Stimulated activated CD4-positive, alpha-beta T cell treated with anti-CD3 and anti-CD28 coated beads, TNF-alpha, amount 100 ng/mL, for 24 hours (primary cell): ENCODE measurements around the gene ZNF750.

Experiments used
- DNase-seq, 3 experiments: peaks; one replicate each; pipeline ENCODE4 v3.0.0-alpha.2; 2020; ENCODE audit warnings: low read depth in 3 of 3

The ZNF750 gene

GRCh38 chr17:82859431-82860403, 19.9 kb upstream of the ZNF750 start:
- DNase-seq: peak in 1 of 3 experiments; percentile 60

GRCh38 chr17:82858376-82859126, 18.7 kb upstream of the ZNF750 start:
- no peak for DNase-seq

DNA sequence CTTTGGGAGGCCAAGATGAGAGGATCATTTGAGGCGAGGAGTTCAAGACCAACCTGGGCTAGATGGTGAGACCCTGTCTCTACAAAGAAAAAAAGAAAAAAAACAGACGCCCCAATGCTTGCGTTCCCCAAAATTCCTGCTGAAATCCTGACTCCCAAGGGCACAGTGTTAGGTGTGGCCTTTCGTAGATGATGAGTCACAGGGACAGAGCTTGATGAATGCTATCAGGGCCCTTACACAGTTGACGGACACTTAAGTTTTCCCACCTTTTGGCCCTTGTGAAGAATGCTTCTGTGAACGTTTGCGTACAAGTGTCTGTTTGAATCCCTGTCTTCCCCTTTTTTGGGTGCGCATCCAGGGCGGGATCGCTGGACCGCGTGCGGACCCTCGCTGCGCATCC, 16.5 kb upstream of the ZNF750 start:
- no peak for DNase-seq

DNA sequence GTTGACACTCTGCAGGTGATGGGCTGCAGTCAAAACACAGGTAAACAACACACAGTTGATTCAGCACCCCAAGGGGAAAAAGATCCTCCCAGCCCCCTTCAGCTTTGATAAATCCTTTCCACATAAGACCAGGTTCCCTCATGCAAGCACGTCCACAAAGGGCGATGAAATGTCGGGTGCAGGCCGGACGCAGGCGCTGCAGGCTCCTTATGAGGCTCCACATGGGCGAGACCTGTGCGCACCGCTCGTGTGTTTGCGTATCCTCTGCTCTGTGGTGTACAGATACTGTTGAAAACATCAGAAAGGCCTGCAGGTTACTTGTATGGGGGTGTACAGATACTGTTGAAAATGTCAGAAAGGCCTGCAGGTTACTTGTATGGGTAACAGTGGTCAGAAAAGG, 14.4 kb upstream of the ZNF750 start:
- no peak for DNase-seq

- no peak for DNase-seq
Measured at GRCh38 chr17:82851381-82851780, 11.6 kb upstream of the ZNF750 start.

GRCh38 chr17:82849076-82849945, 9.5 kb upstream of the ZNF750 start:
- DNase-seq: no peak

DNA sequence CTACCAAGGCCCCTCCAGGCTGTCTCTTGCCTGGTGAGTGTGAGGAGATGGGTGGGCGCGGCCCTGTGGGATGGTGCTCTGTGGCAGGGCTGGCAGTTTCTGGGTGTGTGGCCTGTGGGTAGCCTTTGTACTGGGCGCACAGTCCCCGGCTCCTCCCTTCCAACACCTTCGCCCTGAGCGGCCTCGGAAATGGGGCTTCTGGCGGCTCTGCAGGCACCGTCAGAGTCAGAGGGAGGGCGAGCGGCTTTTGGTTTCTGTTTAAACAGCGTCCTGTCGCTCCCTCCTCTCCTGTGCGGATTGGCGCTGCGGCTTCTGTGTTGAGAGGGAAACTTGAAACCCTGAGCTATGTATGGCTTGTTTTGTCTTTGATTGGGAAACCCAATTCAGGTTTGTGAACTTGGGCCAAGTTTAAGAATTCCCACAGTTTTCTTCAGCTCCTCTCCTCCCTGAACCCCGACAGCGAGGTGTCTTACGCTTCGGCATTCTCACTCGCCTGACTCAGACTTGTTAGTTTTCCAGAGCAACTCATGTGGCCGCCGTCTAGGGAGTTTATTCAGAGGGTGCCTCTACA, 8.3 kb upstream of the ZNF750 start:
- peak in 1 of 3 experiments; percentile 29 for DNase-seq

DNA sequence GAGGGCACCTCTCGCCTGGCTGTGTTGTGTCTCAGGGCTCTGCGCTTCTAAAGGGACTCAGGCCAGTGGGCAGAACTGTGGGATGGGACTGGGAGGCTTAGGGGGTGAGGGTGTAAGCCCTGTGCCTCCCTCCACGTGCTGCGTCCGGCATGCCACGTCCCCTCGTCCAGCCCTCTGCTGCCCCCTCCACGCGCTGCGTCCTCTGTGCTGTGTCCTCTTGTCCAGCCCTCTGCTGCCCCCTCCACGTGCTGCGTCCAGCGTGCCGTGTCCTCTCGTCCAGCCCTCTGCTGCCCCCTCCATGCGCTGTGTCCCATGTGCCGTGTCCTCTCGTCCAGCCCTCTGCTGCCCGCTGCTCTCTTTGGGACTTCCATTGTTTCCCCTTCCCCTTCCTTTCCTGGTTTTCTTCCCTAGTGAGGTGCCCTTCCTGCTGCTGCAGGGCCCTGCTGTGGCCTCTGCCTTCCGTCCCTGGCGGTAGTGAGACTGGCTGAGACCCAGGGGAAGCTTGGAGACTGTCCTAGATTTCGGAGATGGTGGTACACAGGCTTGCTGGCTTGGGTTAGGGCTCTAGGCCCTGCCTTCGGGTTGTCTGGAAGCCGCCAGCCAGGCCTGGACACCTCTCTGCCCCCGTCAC, 6.4 kb upstream of the ZNF750 start:
- DNase-seq: no peak

DNA sequence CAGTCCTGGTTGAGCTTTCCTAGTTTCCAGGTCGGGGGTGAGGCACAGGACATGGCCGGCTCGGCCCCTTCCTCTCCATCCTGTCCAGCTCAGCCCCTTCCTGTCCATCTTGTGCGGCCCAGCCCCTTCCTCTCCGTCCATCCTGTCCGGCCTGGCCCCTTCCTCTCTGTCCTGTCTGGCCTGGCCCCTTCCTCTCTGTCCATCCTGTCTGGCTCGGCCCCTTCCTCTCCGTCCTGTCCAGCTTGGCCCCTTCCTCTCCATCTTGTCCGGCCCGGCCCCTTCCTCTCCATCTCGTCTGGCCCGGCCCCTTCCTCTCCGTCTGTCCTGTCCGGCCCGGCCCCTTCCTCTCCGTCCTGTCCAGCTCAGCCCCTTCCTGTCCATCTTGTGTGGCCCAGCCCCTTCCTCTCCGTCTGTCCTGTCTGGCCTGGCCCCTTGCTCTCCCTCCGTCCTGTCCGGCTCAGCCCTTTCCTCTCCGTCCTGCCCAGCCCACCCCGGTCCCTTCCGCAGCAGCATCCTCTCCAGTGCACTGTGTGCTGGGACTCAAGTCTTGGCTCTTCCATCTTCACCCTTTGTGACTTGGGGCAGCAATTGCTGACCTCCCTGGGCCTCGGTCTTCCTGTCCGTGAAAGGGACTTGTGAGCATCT, 5.5 kb upstream of the ZNF750 start:
- DNase-seq: no peak

GRCh38 chr17:82844796-82845162, 5.0 kb upstream of the ZNF750 start:
- no peak for DNase-seq

DNA sequence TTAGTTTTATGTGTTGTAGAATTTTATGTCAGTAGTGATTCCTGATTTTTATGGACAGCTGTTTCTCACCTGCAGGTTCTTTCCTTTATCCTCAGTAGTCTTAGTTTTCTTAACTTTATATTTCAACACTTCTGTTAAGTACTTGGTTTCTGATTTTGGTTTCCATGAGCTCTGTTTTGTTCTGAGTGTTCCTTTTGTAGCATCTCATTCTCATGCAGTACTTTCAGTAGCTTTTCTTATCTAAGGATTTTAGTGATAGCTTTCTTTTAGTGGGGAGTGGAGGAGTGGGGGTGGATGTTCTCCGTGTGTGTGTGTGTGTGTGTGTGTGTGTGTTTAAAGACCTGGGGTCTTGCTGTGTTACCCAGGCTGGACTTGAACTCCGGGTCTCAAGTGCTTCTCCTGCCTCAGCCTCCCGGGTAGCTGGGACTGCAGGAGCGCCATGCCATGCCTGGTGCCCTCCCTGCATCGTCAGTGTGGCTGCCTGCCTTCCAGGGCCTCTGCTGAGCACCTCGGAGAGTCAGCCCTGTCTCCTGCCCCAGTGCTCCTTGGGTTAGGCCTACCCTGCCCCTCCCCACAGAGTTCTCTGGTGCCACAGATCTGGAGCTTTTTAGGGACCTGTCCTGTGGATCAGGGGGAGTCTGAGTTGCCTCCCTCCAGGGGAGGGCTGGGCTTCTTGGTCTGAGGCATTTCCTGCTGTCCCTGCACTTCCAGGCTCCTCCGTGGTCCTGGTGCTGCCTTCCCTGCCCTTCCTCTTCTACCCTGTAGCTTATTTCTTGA, 4.3 kb upstream of the ZNF750 start:
- DNase-seq: no peak

DNA sequence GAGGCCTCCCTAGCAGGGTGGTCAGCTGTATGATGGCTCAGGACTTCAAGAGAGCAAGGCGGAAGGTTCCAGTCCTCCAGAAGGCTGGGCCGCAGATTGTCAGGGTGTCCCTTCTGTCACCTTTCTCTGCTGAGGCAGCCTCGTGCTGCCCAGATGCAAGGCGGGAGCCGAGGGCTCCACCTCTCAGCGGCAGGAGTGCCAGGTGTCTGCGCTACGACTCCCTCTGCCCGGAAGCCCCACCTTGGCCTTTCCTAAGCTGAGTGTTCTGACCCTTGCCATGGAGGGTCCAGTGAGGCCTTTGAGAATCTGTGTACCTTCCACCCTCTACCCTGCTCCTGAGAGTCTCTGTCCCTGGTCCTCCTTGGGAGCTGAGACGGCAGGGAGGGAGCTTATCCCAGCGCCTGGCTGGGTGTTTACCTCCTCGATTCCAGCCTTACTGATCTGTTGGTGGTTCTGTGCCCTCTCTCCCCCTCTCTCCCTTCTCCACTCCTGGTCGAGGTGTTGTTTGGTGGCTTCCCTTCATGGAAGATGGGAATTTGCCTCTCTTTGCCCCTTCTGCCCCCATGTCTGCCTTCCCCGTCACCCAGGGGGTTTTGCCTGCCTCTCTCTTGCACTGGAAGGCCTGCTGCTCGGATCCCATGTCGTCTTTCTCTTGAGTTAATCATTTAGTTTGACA, 2.2 kb upstream of the ZNF750 start:
- DNase-seq: no peak

GRCh38 chr17:82840431-82840831, 609 bp upstream of the ZNF750 start:
- DNase-seq: no peak

GRCh38 chr17:82838386-82839063, 1.3 kb downstream of the ZNF750 start:
- no peak for DNase-seq

DNA sequence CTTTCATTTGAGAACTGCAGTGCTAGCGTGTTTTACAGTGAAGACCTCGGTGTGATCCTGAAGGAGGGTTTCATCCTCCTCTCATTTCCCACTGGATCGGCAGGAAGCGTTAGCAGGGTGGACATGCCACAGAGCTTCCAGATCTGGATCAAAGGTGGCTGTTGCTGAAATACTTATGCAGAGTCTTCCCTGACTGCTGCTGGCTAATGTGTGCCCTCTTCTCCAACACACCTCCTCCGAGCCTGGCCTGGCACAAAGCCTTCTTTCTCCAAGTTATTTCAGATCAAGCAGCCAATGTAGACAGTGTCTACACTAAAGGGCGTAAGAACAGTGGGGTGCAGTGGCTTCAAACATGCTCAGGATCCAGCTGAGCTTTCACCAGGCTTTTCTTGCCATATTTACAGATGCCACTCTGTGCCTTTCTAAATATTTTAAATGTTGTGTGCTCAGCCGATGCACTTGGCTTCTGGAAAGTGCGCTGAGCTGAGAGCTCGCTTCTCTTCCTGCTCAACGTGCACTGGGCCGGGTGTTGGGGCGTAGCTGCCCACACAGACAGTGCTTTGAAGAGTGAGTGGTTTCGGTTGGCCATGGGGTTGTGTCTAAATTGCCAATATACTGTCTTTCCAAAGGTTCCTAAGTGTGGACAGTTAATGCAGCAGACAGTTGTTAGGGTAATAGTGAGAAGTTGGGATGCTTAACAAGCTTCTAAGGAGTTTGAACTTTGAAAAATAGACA, 2.1 kb downstream of the ZNF750 start:
- no peak for DNase-seq

DNA sequence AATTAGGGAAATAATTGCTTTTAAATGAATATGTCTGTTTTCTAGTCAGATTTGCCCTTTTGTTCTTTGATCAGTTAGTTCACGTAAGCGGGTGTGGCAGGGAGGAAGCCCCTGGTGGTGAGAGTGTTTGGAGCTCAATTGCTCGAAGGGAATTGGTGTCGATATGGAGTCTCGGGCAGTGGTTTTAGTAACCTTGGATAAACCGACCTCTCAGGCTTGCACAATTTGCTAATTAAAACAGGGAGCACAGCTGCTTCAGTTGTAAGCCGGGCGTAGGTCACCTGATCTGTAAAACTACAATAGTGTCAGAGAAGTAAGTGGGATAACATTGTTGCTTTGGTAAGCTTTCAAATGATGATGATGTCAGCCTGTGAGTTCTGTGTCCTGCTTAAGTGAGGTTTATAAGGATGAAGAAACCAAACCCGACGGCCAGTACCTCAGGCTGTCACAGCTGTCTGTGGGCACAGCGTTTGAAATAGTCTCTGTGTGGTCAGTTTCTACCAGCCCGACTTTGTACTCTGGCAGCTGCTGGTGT, 2.9 kb downstream of the ZNF750 start:
- DNase-seq: no peak

- no peak for DNase-seq
Measured at GRCh38 chr17:82835766-82836512, 3.9 kb downstream of the ZNF750 start.
